GM19463 (cell line): ENCODE results near the gene ST14.
"Not testable (repeated sequence)": the region's sequence is repeated elsewhere in the genome, so short reads cannot be mapped to it uniquely, and the experiment has no call there.

ENCODE experiments used
- ATAC-seq: cut with Tn5 transposase; IDR thresholded peaks from one replicate; pipeline ENCODE4 v1.9.1; 2021; ENCODE audit warnings: mild to moderate bottlenecking, moderate library complexity; ENCODE audit not compliant: unreplicated experiment

ST14 gene

DNA sequence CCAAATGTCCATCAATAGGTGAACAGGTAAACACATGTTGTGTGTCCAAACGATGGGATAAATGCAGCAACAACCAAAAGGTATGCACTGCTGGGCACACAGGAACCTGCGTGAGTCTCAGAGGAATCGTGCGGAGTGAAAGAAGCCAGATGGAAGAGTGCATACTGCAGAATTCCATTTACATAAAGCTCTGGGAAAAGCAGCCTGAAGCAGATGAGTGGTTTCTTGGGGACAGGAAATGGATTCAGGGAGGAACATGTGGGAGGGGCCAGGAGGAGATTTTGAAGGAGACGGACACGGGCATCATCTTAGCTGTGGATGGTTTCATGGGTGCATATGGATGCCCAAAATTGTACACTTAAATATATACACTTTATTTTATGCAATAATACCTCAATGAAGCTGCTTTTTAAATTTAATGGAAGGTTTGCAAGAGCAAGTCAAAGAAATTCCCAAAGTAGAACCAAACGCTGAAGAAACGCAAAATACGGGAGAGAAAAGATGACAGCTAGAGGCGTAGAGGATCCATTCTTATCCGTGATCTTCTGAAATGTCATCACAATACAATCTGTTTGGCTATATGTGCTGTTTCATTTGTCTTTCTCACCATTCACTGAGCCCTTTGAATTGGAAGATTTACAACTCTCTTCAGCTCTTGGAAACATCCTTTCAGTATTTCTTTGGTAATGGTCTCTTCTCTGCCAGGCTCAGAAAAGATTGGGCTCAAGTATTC lies 24.5 kb downstream of the ST14 start:
- no peak for ATAC-seq

DNA sequence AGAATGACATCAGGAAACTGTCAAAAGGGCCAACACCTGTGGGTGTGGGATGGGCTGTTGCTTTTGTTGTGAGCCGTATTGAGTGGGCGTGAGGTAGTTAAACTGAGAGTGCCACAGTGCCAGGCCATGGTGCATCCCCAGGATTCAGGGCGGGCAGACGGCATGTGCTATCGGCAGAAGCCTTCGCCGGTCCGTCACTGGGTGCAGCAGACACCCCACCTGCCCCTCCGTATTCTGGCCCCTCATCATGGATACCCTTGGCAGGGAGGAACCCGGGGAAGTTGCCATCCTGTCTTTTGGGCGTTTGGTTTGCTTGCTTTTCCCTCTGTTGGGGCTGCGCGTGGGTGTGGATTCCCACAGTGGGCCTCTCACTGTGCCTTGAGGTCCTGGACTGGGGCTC lies 27.5 kb downstream of the ST14 start:
- ATAC-seq = no peak

DNA sequence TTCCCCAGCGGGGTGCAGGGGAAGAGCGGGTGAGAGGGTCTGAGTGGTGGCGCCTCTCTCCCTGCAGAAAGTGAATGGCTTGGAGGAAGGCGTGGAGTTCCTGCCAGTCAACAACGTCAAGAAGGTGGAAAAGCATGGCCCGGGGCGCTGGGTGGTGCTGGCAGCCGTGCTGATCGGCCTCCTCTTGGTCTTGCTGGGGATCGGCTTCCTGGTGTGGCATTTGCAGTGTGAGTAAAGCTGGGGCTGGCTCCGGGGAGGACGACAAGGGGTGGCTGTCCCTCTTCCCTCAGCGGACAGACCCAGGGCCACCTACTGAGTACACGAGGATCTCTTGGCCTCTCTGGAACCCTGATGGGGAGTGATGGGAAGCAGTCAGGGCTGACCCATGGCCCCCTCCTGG lies 28.5 kb downstream of the ST14 start:
- no peak for ATAC-seq

DNA sequence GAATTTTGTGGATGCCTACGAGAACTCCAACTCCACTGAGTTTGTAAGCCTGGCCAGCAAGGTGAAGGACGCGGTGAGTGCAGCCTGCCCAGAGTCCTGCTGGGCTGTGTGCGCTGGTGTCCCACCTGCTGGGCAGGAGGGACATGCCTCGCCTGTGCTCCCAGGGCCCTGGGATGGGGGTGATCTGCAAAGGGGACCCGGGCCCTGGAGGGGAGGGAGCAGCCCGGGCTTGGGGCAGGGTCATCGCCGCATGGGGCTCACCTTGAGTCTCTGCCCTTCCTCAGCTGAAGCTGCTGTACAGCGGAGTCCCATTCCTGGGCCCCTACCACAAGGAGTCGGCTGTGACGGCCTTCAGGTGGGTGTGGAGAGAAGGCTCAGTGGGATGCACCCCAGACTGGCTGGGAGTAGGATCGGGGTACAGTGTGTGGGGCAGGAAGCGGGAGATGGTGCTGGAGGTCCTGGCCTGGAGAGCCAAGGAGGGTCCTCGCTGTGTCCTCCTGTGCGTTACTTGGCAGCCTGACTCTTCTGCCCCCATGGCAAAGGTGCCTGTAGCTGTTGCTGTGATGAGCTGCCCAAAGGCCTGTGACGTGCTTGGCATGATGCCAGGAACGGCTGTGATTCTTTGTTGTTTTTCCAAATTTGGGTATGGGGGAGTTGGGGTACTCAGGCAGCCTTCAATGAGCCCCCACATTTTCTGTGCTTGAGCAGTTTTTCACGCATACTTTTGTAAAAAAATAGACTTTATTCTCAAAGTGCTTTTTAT lies 29.2 kb downstream of the ST14 start:
- no peak for ATAC-seq

DNA sequence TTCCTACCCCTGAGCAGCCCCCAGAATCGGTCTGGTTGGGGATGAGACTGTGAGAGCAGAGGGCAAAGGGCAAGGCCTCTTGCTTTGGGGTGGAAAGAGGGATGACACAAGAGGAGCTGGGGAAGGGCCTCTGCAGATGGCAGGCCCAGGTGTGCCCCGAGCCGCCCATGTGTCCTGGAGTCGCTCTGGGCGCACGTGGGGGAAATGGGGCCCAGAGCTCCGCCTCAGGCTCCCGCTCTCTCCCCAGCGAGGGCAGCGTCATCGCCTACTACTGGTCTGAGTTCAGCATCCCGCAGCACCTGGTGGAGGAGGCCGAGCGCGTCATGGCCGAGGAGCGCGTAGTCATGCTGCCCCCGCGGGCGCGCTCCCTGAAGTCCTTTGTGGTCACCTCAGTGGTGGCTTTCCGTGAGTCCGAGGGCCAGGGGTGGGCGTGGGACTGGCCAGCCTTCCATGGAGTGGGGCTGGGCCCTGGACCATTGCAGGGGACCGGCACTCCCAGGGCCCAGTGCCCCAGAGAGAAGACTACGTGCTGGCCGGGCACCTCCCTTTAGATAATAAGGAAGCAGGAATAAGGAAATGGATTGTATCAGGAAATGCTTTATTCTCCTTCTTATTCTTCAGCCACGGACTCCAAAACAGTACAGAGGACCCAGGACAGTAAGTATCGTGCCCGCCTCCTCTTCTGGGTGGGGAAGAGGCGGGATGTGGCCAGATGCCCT lies 30.1 kb downstream of the ST14 start:
- no peak for ATAC-seq

DNA sequence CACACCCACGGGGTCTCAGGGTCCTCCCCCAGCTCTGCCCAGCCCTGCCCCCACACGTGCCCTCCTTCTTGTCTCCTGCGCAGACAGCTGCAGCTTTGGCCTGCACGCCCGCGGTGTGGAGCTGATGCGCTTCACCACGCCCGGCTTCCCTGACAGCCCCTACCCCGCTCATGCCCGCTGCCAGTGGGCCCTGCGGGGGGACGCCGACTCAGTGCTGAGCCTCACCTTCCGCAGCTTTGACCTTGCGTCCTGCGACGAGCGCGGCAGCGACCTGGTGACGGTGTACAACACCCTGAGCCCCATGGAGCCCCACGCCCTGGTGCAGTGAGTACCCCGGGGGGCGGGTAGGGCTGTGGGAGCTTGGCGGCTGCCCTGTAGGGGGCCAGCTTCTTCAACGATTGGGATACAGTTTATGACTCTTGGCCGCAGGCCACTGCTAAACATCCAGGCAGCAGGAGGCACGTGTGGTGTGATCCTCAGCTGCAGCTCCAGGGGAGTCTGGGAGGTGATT lies 30.8 kb downstream of the ST14 start:
- no peak for ATAC-seq

DNA sequence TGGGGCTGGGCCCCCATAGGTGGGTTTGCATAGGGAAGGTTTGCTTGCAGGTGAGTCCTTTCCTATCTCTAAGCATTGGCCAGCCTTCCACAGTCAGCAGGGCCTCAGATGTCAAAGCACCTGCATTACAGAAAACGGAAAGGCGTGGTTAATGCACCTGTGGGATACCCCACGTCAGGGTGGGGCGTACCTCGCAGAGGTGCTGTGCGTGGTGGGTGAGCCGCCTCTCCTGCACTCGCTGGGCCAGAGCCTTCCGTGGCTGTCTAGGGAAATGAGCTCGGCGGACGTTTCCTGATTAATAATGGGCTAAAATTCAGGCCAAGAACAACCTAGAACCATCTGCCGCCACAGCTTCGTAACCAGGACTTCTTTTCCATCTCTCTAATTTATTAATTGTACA lies 32.3 kb downstream of the ST14 start:
- no peak for ATAC-seq

DNA sequence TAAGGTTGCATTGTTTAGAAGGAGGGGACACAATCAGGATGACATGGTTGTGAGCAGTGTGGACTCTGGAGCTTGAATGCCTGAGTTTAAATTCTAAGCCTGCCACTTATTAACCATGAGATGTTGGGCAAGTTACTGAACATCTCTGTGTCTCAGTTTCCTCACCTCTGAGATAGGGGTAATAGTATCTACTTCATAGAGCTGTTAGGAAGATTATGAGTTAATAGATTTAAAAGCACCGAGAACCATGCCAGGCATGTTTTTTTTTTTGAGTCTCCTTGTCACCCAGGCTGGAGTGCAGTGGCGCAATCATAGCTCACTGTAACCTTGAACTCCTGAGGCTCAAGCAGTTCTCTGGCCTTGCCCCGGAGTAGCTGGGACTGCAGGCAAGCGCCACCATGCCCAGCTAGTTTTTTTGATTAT lies 33.3 kb downstream of the ST14 start:
- ATAC-seq = no peak

DNA sequence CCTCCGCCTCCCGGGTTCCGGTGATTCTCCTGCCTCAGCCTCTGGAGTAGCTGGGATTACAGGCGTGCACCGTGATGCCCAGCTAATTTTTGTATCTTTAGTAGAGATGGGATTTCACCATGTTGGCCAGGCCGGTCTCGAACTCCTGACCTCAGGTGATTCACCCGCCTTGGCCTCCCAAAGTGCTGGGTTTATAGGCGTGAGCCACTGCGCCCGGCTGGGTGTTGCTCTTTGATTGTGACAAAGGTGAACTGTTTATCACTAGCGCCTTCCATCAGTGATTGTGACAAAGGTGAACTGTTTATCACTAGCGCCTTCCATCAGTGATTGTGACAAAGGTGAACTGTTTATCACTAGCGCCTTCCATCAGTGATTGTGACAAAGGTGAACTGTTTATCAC lies 34.0 kb downstream of the ST14 start:
- ATAC-seq = not testable (repeated sequence)

DNA sequence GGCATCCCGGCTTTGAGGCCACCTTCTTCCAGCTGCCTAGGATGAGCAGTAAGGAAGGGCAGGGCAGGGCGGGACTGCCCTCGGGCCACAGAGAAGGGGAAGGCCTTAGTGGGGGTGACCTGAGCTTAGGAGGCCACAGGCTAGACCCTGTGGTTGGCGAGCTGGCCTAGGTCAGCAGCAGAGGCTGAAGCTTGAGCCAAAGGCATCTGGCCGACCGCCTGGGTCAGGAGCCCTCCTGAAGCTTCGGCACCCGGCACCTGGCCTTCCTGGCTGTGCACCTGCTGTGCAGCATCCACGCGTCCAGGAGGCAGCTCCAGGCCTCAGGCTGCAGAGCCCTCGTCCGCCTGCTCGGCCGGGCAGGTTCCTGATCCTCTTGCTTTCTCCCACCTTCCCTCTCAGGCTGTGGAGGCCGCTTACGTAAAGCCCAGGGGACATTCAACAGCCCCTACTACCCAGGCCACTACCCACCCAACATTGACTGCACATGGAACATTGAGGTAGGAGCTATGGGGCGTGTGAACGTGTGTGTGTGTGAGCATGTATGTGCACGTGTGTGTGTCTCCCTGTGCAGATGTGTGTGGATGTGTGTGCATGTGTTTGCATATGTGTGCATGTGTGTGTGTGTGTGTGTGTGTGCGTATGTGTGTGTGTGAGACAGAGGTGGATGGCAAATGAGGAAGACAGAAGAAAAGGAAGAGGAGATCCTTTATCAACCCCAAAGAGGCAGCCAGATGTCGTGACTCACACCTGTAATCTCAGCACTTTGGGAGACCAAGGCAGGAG lies 34.9 kb downstream of the ST14 start:
- no peak for ATAC-seq

- ATAC-seq = no peak
These were observed 37.9 kb downstream of the ST14 start for GRCh38 chr11:130197386-130198035.

DNA sequence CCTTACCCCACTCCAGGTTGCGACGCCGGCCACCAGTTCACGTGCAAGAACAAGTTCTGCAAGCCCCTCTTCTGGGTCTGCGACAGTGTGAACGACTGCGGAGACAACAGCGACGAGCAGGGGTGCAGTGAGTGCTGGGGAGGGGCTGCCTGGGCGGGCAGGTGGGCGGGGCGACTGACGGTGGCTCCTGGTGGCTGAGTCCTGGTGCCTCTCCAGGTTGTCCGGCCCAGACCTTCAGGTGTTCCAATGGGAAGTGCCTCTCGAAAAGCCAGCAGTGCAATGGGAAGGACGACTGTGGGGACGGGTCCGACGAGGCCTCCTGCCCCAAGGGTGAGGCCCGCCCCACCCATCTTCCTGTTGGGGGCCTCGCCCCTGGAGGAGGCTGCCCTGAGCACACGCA lies 38.7 kb downstream of the ST14 start:
- no peak for ATAC-seq

- no peak for ATAC-seq
These were observed 39.4 kb downstream of the ST14 start for GRCh38 chr11:130198964-130199363.

DNA sequence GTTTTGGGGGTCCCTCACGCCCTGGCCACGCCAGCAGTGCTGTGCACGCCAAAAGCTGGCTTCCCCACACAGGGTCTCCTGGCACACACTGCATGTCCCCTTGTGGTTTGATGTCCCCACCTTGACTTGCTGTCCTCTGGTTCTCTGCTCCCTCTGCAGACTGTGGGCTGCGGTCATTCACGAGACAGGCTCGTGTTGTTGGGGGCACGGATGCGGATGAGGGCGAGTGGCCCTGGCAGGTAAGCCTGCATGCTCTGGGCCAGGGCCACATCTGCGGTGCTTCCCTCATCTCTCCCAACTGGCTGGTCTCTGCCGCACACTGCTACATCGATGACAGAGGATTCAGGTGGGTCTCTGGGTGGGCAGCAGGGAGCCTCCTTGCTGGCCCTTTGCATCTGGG lies 40.2 kb downstream of the ST14 start:
- ATAC-seq = no peak

DNA sequence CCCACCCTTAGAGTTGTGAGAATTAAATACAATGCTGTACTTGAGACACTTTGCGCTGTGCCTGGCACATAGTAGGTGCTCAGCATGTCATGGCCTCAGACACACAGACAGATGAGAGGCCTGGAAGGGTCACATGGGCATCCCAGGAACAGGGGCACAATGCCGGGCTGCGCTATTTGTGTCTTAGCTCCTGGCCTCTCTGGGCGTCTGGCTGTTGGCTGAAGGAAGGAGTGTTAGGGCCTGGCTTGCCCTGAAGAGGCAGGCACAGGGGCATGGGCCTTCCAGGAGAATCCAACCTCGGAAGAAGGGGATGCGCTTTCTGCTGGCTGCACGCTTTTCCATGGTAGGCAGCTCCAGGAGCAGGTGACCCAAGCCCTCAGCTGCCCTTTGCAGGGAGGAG lies 41.4 kb downstream of the ST14 start:
- ATAC-seq = no peak

DNA sequence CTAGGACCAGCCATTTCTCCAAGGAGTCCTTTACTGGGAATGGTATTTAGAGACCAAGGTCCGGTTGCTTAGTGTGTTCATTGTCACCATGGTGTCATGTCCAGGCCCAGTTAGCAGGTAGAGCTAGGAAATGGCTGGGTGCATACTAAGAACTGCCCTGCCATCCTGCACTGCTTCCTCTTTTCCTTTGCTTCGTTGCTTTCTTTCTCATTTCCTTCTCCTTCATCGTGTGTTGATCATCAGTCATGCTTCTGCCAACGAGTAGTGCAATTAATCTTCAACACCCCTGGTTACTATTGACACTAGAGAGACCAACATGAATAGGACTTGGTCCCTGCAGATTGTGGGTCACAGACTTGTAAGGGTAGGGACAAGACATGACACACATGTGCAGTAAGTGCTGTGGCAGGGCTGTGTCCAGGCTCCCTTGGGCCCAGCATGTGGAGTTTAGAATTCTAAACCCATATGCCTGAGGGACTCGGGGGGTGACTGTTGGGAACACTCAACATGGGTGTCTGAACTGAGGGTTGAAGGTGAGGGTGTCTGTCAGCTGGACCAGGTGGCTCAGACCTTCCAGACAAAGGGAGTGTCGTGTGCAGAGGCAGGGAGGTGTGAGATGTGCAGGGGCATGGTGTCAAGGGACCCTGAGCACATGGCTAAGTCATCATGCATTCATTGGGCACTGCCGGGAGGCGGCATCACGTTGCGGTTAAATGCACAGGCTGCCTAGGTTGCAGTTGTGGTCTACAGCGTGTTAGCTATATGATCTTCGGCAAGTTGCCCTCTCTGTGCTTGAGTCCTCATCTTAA lies 42.6 kb downstream of the ST14 start:
- ATAC-seq = no peak

- ATAC-seq = no peak
These were observed 43.5 kb downstream of the ST14 start for GRCh38 chr11:130202818-130203689.
